ENCODE measurements around the gene PEAK3.
A peak's percentile ranks its signal among the peaks of the same experiment; 100 is the strongest.

Gene PEAK3

GRCh38 chr19:2315121-2315817, 33.3 kb upstream of the PEAK3 start:
- TF ChIP-seq CTCF (conservative IDR thresholded peaks at IDR 0.05): no peak
- H3K27ac ChIP-seq: no peak overlapping the region

GRCh38 chr19:2312820-2313501, 31.0 kb upstream of the PEAK3 start:
- no peak overlapping the region for H3K27ac ChIP-seq
- no peak for TF ChIP-seq CTCF (conservative IDR thresholded peaks at IDR 0.05)

- TF ChIP-seq CTCF (conservative IDR thresholded peaks at IDR 0.05): no peak
- no peak overlapping the region for H3K27ac ChIP-seq
These were observed 29.1 kb upstream of the PEAK3 start for GRCh38 chr19:2311093-2311492.

DNA sequence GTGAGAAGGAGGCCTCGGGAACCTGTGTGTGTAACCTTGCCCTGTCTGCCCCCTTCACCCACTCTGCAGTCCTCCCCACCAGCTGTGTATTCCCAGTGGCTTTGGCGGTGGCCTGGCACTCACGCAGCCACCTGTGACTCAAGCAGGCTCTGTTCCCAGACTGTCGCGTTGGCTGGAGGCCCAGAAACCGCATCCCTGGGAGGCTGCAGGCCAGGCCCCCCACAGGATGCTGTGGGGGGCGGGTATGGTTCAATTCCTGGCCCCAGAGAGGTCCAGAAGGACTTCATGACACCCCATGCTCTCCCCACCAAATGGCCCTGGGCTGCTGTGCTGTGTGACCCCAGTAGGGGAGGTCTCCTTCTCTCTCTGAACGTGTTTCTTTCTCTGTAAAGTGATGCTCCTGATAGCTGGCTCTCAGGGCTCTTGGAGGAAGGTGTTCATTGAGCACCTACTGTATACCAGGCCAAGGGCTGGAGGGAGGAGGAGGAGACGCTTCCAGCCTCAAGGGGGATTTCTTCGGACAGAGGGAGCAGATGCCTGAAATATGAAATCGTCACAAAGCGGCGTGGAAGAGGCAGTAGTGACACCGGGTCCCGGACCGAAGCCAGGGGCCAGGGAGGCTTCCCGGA, 27.9 kb upstream of the PEAK3 start:
- TF ChIP-seq CTCF (conservative IDR thresholded peaks at IDR 0.05): no peak
- no peak overlapping the region for H3K27ac ChIP-seq

- no peak for TF ChIP-seq CTCF (conservative IDR thresholded peaks at IDR 0.05)
- H3K27ac ChIP-seq: peak within 1 kb of the TSS; percentile 53; the same call in 1 of the 2 replicates
These were observed 26.2 kb upstream of the PEAK3 start, which contains the start of gene LINGO3 for GRCh38 chr19:2308114-2308556. LINGO3 (minus strand) TSS chr19:2308154; CDS start chr19:2291776, 16,378 bp downstream.

- no peak for TF ChIP-seq CTCF (conservative IDR thresholded peaks at IDR 0.05)
- H3K27ac ChIP-seq: peak overlapping the region; percentile 53; the same call in 1 of the 2 replicates
These were observed 25.6 kb upstream of the PEAK3 start for GRCh38 chr19:2307518-2308012.

DNA sequence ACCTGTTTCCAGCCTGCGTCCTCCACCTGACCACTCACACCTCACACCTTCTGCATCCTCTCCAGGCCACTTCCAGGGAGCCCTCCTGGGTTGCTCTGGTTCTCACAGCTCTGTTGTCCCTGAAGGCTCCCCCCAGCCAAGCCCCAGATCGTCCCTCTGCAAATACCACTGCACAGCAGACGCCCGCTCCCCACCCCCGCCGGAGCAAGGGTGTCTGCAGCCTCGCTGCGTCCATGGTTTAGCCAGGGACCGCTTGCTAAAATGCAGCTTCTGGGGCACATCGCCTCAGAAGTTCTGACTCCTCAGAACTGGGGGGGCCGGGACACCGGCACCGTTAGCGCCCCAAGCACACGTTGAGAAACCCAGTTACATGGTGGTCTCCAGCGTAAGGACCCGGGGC, 25.0 kb upstream of the PEAK3 start:
- TF ChIP-seq CTCF (conservative IDR thresholded peaks at IDR 0.05): no peak
- no peak overlapping the region for H3K27ac ChIP-seq

All from VCaP (cell line).